Measurements from ENCODE around the gene NAIP.
"Not testable (repeated sequence)": the region's sequence is repeated elsewhere in the genome, so short reads cannot be mapped to it uniquely, and the experiment has no call there.

Gene NAIP

GRCh38 chr5:70925211-70925562 is 100.0 kb downstream of the NAIP start:
- not testable (repeated sequence) for DNase-seq
